Skin epidermis (tissue), 12 donors: ENCODE results near the gene PHF21A.

Experiments
- H3K27ac ChIP-seq, 21 experiments: fragments of 200-600 bp; sonication (generic) in 11 of 21; one replicate each; pipeline ENCODE4 v1.5.0; 2020; ENCODE audit warnings: mild to moderate bottlenecking in 3 of 21, inconsistent platforms in 2 of 21, moderate library complexity in 2 of 21
- H3K4me3 ChIP-seq, 7 experiments: fragments of 200-600 bp; sonication (generic) in 2 of 7; one replicate each; pipeline ENCODE4 v1.5.0; 2020; ENCODE audit warnings: inconsistent platforms in 2 of 7, mild to moderate bottlenecking in 2 of 7, moderate library complexity in 1 of 7

PHF21A gene

GRCh38 chr11:45899448-45900174 lies 221.6 kb downstream of the PHF21A start:
- peak overlapping the region in 8 of 21 experiments; percentile 3 to 75 (median 61) for H3K27ac ChIP-seq
- H3K4me3 ChIP-seq, result peak overlapping the region; percentile 27 to 54 (median 44)

- H3K4me3 ChIP-seq, result peak overlapping the region in 1 of 7 experiments; percentile 46
- peak overlapping the region in 4 of 21 experiments; percentile 6 to 66 (median 58) for H3K27ac ChIP-seq
Measured at GRCh38 chr11:45899086-45899447, 222.2 kb downstream of the PHF21A start.

DNA sequence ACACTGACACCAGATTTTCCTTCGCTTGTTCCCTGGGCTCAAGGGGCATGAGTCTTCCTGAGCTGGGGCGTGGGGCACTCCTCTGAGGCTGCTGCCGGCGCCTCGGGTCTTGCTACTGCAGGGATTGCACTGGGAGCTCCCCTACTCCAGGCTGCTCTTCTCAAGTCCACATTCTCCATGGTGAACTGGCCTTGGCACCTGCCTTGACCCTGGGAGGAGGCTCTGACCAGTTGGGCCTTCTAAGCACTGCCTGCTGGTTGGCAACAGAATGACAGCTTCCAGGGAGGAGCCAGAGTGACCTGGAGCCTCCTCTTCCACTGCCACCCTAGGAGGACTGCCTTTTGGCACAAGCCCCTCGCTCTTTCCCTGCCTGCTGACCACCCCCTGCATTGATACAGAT lies 223.7 kb downstream of the PHF21A start:
- H3K27ac ChIP-seq, result no peak overlapping the region
- no peak overlapping the region for H3K4me3 ChIP-seq

DNA sequence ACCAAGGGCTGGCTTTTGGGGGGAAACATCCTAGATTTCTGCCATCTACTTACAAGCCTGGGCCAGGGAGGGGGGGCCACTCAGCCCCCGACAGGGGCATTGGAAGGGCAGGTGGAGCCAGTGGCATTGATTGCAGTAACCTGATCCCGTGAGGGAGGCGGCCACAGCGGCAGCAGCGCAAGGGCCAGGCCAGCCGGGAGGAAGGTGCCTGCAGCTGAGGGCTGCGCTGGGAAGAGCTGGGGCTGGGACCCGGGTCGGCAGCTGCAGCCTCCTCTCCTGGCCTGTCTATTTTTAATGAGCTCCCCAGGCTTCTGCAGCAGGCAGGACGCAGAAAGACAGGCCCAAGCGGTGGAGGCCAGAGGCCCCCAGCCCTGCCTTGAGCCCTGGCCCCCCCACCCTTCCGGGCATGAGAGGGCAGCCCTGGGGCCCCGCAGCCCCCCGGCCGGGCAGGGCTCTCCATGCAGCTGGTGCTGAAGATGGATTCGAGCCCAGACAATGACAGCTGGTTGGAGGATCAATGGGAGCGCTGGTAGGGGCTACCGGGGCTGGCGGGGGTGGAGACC lies 224.8 kb downstream of the PHF21A start:
- no peak overlapping the region for H3K27ac ChIP-seq
- no peak overlapping the region for H3K4me3 ChIP-seq

DNA sequence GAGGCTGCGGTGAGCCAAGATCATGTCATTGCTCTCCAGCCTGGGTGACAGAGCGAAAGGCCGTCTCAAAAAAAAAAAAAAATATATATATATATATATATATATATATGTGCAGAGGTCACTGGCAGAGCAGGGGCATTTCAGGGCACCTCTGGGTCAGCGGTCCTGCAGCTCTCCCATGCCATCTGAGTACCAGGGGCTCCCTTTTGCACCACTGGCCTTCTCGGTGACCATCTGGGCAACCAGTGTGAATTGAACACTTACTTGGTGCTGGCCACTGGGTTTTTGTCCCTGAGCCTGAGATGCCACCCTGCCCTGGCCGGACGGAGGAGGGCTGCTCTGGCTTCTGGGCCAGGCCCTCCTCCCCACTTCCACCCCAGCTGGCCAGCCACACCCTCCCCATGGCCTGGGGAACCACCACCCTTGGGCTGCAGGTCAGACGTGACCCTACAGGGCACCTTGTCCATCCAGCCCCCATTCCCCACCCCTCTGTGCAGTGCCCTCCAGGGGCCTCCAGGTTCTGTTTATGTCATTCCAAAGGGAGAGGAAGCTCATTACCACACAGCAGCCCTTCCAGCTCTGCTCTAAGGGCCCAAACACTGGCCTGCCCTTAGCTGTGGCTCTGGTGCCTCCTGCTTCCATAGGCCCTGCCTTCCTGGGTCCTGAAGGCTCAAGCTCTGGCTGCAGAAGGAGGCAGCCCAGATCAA lies 225.5 kb downstream of the PHF21A start:
- no peak overlapping the region for H3K27ac ChIP-seq

GRCh38 chr11:45894555-45895247 lies 226.6 kb downstream of the PHF21A start:
- Histone ChIP-seq H3K4me3 (no peak overlapping the region), H3K27ac (no peak overlapping the region)

More for the DNA sequence above, 225.5 kb downstream of the PHF21A start:
- H3K4me3 ChIP-seq, result no peak overlapping the region

DNA sequence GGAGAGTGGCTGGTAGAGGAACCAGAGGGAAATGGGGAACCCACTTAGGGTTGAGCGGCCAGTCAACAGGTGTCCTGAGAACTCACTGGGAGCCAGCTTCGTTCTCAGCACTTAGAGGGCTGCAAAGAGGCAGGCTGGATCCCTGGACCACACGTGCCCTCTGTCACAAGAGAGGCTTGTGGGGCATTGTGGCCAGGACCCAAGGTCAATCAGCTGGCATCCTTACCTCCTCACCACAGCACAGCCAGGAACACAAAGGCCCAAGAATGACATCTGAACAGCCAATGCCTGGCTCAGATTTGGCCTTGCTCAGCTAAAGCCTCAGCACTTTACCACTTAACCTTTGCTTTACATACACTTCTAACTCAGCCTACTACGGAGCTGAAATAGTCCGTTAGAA lies 228.4 kb downstream of the PHF21A start:
- Histone ChIP-seq H3K27ac (no peak overlapping the region), H3K4me3 (no peak overlapping the region)

DNA sequence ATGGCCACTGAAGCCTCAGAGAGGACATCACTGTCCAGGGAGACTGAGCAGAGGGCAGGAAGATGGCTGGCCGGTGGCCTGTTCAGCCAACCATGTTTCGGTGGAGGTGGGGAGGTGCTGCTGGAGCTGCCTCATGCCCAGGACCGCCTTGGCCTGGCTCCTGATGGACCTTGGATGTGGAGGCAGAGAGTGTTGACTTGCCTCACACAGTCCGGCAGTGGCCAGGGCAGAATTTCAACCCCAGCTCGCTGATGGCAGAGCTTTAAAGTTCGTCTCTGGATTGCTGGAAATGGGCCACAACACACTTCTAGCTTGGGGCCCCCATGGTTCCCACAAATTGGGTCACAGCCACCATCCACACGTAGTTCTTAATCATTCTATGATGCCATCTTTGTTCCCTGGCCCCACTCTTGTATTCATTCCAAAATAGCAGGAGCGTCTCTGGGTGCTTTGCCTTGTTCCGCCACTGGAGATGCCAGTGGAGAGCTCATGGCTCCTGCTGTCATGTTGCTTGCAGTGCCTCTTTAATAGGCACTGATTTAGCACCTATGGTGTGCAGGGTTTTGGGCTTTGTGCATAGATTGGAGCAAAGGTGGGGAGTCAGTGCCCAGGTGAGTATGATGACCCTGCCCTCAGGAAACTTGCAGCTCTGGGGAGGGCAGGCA lies 230.2 kb downstream of the PHF21A start:
- no peak overlapping the region for H3K27ac ChIP-seq

GRCh38 chr11:45889966-45890365 lies 231.3 kb downstream of the PHF21A start:
- Histone ChIP-seq H3K4me3 (no peak overlapping the region), H3K27ac (no peak overlapping the region)

More for the DNA sequence above, 230.2 kb downstream of the PHF21A start:
- no peak overlapping the region for H3K4me3 ChIP-seq

DNA sequence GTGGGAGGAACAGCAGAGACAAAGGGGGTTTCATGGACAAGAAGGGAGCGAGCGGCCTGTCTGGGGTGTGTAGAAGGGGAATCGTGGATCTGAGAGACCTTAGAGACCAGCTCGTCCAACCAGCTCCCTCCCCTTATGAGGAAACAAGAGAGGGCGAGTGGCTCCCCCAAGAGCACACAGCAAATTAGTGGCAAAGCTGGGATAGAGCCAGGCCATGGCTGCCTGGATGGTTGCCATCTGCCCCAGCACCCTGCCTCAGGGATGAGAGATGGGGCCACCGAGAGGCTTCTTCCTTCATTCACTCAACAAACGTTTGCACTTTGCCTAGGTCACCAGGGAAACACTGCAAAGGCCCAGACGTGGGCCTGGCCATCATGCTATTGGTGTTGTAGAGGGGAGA lies 231.7 kb downstream of the PHF21A start:
- H3K27ac ChIP-seq, result no peak overlapping the region
- no peak overlapping the region for H3K4me3 ChIP-seq

DNA sequence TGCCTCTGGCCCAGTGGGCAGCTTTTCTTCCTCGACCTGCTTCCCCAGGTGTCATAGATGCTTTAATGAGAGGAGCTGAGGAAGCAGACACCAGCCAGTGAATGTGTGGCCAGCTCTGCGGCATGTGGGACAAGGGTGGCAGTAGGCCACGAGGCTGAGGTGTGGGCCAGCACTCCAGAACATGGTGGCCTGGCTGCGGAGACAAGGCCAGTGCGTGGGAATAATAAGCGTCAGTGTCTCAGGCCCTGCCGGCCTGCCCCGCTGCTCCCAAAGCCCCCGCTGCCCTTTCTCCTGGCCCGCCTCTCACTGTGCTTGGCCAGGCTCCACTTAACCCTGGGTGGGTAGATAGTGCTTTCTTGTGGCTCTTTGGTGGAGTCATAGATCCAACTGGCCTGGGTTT lies 233.7 kb downstream of the PHF21A start:
- Histone ChIP-seq H3K4me3 (no peak overlapping the region), H3K27ac (no peak overlapping the region)

DNA sequence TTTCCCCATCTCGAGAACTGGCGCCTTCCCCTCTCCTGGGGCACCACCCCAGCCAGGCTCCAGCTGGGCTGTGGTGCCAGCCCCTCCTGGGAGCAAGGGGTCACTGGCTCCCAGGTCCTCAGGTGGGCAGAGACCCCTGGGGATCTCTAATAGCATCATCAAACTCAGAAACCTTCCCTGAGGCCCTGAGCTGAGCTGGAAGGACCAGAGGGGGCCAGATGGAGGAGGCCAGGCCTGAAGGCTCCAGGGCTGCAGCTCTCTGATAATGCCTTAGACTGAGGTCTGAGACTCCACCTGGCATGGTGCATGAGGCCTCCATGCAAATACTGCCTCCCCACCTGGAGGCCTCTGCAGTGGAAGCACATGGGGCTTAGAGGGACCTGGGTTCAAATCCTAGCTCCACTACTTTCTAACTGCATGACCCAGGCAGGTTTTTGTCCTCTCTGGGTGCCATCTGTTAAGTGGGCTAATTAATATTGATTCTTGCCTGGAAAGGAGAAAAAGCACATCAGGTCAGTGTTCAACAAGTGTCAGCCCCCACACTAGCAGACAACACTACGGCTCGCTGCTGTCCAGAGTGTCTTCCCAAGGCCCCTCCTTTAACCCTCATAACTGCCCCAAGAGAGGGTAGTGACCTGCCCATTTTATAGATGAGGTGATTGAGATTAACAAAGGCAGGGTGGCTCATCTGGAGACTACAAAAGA lies 234.3 kb downstream of the PHF21A start:
- H3K4me3 ChIP-seq, result no peak overlapping the region
- H3K27ac ChIP-seq, result no peak overlapping the region

- H3K4me3 ChIP-seq, result peak overlapping the region in 6 of 7 experiments; percentile 28 to 51 (median 45)
- H3K27ac ChIP-seq, result peak overlapping the region in 1 of 21 experiments; percentile 14
Measured at GRCh38 chr11:45885921-45886721, 235.1 kb downstream of the PHF21A start.

DNA sequence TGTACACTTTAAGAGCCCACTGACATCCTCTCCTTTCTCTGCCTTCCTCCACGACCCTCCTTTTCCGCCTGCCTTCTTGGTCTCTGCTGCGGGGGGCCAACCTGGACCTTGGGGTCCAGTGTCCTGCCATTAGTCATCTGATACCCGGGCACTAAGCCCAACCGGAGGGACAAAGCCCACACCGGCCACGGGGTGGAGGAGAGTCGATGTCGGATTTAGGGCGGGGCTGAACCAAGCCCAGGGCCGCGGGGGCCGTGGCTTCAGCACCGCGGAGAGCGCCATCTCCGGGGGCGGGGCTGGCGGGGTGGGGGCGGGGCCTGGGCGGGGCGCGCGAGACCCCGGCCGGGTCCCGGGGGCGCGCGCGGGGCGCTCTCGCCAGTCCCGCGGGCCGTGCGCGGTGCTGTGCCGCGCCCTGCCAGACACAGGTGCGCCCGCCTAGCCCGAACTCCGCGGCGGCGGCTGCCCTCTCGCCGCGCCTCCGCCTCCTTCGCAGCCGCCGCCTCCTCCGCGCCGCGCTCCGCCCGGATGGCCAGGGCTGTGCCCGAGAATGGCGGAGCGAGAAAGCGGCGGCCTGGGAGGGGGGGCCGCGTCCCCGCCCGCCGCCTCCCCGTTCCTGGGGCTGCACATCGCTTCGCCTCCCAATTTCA lies 235.9 kb downstream of the PHF21A start, which contains the start of gene MAPK8IP1:
MAPK8IP1 (plus strand) TSS at position 378 of the 647 bp plus-strand sequence; CDS start at position 548, 170 bp downstream.
- H3K4me3 ChIP-seq, result peak within 1 kb of the TSS in 6 of 7 experiments; percentile 28 to 51 (median 45)
- peak within 1 kb of the TSS in 1 of 21 experiments; percentile 14 for H3K27ac ChIP-seq

DNA sequence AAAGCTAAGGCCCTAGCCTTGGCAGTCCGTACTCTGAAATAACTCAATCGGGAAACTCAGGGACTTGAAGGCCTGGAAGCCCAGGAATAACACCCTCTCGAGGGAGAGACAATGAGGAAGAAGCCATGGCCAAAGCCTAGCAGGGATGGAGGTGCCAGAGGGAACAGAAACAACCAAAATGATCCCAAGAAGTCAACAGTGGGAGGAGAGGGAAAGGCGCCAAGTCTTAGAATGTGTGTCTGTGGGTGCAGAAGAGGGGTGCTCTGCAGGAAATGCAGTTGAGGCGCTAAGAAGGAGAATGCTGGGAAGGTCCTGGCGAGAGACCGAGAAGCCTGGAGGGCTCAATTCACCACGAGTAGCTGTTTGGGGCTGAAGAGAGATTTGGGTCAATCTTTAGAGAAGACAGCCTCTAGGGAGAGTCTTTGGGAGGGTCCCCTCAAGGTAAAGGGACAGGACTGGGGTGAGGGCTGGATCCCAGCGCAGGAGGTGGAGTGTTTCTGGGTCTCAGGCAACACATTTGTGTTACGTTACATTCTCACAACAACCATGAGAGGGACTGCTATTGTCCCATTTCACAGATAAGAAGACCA lies 236.6 kb downstream of the PHF21A start:
- Histone ChIP-seq H3K4me3 (no peak overlapping the region), H3K27ac (no peak overlapping the region)
